ENCODE results near the gene PUM2. TPM values are rescaled to one million over a fixed set of nuclear protein-coding genes. Genes with fewer than 3 reads are reported as not detected.

PUM2 gene
- total RNA-seq, 1 donor from 2014 or later = 112 TPM

DNA sequence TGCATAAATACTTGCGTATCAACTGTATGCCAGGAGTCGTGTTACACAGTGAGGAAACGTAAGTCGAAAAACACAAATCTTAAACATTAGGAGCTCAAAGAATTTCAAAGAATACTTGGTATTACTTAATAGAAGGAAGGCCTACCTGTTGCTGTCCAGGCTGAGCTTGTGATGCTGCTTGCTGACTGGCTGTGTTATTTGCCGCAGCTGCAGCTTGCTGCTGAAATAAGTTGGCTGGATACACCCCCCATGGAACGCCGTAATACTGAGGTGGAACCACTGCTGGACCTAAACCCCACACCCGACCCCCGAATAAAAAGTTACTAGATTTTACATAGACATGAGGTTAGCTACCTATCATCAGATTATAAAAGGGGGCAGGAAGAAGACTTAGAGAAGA, 56.4 kb downstream of the PUM2 start:
- H3K27me3 Mint-ChIP-seq = no peaks in the 10 kb centered on the region
- H3K4me3 Mint-ChIP-seq = no peak overlapping the region
- no peak for DNase-seq (ENCODE audit: extremely low spot score, unreplicated experiment)
- no peak overlapping the region for H3K27ac Mint-ChIP-seq
- no peaks in the 10 kb centered on the region for H3K9me3 Mint-ChIP-seq
- peaks cover 19% of the 10 kb centered on the region for H3K36me3 Mint-ChIP-seq
- TF ChIP-seq, protein P1, sequence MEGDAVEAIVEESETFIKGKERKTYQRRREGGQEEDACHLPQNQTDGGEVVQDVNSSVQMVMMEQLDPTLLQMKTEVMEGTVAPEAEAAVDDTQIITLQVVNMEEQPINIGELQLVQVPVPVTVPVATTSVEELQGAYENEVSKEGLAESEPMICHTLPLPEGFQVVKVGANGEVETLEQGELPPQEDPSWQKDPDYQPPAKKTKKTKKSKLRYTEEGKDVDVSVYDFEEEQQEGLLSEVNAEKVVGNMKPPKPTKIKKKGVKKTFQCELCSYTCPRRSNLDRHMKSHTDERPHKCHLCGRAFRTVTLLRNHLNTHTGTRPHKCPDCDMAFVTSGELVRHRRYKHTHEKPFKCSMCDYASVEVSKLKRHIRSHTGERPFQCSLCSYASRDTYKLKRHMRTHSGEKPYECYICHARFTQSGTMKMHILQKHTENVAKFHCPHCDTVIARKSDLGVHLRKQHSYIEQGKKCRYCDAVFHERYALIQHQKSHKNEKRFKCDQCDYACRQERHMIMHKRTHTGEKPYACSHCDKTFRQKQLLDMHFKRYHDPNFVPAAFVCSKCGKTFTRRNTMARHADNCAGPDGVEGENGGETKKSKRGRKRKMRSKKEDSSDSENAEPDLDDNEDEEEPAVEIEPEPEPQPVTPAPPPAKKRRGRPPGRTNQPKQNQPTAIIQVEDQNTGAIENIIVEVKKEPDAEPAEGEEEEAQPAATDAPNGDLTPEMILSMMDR (conservative IDR thresholded peaks at IDR 0.05) = no peak
- peaks cover 8% of the 10 kb centered on the region for H3K4me1 Mint-ChIP-seq (ENCODE audit: unreplicated experiment)

DNA sequence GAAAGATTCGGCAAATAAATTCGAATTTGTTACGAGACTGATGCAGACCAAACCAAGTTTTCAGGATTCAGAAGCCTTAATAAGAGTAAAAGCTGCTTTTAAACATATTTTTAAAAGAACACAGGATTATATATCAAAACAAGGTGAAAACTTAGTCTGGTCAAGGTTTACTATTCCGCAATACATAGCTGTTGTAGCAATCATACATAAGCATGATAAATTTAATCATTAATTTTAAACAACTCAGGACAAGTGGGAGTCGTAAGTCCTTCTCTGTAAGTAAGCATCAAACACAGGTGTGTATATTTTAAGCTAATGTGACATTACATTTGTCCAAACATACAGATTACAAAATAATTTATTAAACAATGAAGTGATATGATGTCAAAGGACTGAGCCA, 57.7 kb downstream of the PUM2 start:
- Mint-ChIP-seq H3K4me1 (ENCODE audit: unreplicated experiment) (peaks cover 11% of the 10 kb centered on the region), H3K27ac (no peak overlapping the region), H3K4me3 (no peak overlapping the region), H3K27me3 (no peaks in the 10 kb centered on the region), H3K36me3 (peaks cover 21% of the 10 kb centered on the region), H3K9me3 (no peaks in the 10 kb centered on the region)
- no peak for DNase-seq (ENCODE audit: extremely low spot score, unreplicated experiment)
- TF ChIP-seq, protein P1 (conservative IDR thresholded peaks at IDR 0.05) = no peak

DNA sequence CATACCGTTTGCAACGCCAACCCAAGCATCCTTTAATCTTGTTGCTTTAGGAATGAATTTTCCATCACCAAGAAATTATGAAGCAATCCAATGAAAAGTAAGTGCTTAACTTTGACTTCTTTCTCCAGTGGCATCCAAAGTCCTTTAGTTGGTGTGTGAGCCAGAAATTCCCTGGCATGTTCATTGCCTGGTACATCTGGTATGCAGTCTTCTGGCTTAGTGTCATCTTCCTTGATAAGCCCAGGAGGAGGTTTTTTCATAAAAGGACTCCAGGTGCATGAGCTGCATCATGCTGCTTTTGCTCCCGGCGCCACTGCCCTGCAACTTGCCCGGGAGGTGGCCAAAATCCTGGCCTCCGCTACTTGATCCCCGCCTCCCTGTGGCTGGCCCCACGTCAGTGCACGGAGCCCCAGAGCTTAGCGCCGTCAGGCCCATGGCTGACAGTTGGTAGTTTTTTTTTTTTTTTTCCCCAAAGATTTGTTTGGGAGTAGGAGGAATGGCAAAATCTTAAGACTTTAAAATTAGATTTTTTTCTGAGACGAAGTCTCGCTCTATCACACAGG, 58.7 kb downstream of the PUM2 start:
- no peak overlapping the region for H3K4me3 Mint-ChIP-seq
- H3K36me3 Mint-ChIP-seq = peaks cover 12% of the 10 kb centered on the region
- no peak for DNase-seq (ENCODE audit: extremely low spot score, unreplicated experiment)
- no peaks in the 10 kb centered on the region for H3K27me3 Mint-ChIP-seq
- TF ChIP-seq, protein P1 (conservative IDR thresholded peaks at IDR 0.05) = no peak
- peak overlapping the region; percentile 44 for H3K27ac Mint-ChIP-seq
- peaks cover 11% of the 10 kb centered on the region for H3K4me1 Mint-ChIP-seq (ENCODE audit: unreplicated experiment)
- no peaks in the 10 kb centered on the region for H3K9me3 Mint-ChIP-seq

DNA sequence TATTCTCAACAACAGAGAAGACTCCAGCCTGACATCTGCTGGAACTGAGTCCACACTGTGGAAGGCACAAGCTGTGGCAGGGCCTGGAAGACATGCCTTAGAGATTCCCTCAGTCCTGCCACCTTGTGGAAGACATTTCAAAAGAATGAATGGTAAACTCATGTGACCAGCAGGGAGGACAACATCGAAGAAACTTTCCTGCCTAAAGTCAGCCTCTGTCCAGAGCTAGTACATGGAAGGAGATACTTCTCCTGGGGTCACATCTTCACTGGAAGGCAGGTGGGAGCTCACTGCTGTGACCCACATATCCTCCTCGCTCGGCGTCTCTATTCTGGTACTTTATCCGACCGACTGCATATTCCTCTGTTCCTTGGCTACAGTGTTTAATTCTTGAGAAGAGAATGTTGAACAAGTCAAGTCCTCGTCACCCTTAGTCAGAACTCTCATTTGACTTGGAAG, 59.5 kb downstream of the PUM2 start:
- TF ChIP-seq, protein P1 (conservative IDR thresholded peaks at IDR 0.05) = peak; percentile 84
- Mint-ChIP-seq H3K27ac (peak overlapping the region; percentile 44), H3K27me3 (no peaks in the 10 kb centered on the region), H3K9me3 (no peaks in the 10 kb centered on the region), H3K36me3 (peaks cover 7% of the 10 kb centered on the region), H3K4me3 (no peak overlapping the region), H3K4me1 (ENCODE audit: unreplicated experiment) (peaks cover 11% of the 10 kb centered on the region)
- no peak for DNase-seq (ENCODE audit: extremely low spot score, unreplicated experiment)

DNA sequence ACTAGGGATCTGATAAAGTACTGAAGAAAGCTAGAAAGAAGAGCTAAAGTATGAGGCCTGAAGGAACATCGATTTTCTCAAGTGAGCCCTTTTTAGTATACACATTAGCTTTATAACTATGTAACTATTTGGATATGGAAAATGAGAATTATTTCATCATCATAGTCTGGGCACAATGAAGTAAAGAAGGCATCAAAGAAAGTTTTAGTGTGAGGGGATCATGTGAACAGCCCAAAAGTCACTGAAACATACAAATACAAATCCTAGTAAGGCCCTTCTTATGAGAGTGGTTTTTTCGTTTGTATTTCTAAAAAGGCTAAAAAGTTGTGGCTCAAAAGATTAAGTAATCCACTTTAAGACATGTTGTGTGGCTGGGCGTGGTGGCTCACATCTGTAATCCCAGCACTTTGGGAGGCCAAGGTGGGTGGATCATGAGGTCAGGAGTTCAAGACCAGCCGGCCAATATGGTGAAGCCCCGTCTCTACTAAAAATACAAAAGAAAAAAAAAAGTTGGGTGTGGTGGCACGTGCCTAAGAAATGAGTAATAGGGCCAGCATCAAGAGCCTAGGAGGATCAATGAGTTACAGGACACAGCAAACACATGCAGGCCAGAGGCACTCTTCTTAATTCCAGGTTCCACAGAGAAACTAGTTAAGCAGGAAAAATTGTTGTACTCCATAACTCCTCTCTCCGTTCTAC, 61.9 kb downstream of the PUM2 start:
- Mint-ChIP-seq H3K9me3 (no peaks in the 10 kb centered on the region), H3K36me3 (peaks cover 7% of the 10 kb centered on the region), H3K27me3 (no peaks in the 10 kb centered on the region), H3K4me1 (ENCODE audit: unreplicated experiment) (peaks cover 11% of the 10 kb centered on the region), H3K27ac (no peak overlapping the region), H3K4me3 (peak overlapping the region; percentile 38)
- DNase-seq (ENCODE audit: extremely low spot score, unreplicated experiment) = no peak
- TF ChIP-seq, protein P1 (conservative IDR thresholded peaks at IDR 0.05) = no peak
